ENCODE data around the gene COG1. TPM values are rescaled to one million over a fixed set of nuclear protein-coding genes. Genes with fewer than 3 reads are reported as not detected.

The COG1 gene
- total and polyA plus RNA-seq, 9 of the 15 experiments (the other 6 are each of a cell fraction or from before 2014, with no cell fraction given), result 9.5 to 26.8 (median 12.9) TPM

DNA sequence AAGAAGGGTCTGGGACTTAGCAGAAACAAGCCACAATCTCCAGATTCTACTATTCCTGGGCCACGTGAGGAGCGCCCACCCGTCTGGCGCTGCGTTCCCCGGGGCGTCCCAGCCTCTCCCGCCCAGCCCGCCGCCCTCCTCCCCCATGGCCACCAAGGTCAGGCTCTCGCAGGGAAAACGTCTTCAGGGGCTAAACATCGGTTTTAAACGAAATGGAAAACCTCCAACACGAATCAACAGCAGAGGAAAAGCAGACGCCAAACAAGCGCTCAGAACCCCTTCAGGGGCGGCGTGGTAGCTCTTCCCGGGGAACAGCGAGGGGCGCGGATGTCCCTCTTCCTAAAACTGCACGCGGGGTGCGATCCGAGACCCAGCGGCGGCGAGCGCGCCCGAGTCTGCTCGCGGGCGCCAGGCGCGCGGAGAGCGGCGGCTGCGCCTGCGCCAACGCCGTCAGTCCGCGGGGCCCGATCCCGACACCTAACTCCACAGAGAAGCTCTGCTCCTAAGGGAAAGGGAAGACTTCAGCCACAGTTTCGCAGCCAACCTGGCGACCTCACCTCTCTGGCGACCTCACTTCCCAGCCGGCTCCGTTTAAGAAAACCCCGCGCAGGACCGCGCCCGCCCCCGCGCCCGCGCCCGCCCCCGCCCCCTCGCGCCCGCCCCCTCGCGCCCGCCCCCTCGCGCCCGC is 505 bp upstream of the COG1 start (continued):
- TF ChIP-seq ZBTB40 (IDR thresholded peaks at IDR 0.05) (no peak), ZBTB40 (CRISPR knock-in tag; IDR thresholded peaks at IDR 0.05) (no peak), PHF20 (IDR thresholded peaks at IDR 0.05; ENCODE audit: partially characterized antibody) (no peak), PML (IDR thresholded peaks at IDR 0.05; ENCODE audit: low read length) (no peak), CREM (IDR thresholded peaks at IDR 0.05; ENCODE audit: low read depth) (peak; percentile 22; the same call in 1 of the 2 replicates), PCBP1 (IDR thresholded peaks at IDR 0.05; ENCODE audit: low read depth, low read length, poor library complexity, severe bottlenecking) (peak; percentile 23), RBFOX2 (IDR thresholded peaks at IDR 0.05; ENCODE audit: low read depth, low read length) (peak; percentile 94), GTF2A2 (tag; IDR thresholded peaks at IDR 0.05) (no peak), CCNT2 (IDR thresholded peaks at IDR 0.05; ENCODE audit: borderline replicate concordance, extremely low read depth, insufficient read length, low read depth, low read length) (peak; percentile 62), SMARCE1 (IDR thresholded peaks at IDR 0.05) (no peak), DNMT1 (IDR thresholded peaks at IDR 0.05) (no peak), ZBTB9 (CRISPR knock-in tag; IDR thresholded peaks at IDR 0.05) (no peak), SNIP1 (IDR thresholded peaks at IDR 0.05; ENCODE audit: low read depth) (no peak), ZNF197 (CRISPR knock-in tag; IDR thresholded peaks at IDR 0.05; ENCODE audit: low read depth) (no peak), KAT7 (CRISPR knock-in tag; IDR thresholded peaks at IDR 0.05; ENCODE audit: borderline replicate concordance) (no peak)
- TF ChIP-seq, protein P1, sequence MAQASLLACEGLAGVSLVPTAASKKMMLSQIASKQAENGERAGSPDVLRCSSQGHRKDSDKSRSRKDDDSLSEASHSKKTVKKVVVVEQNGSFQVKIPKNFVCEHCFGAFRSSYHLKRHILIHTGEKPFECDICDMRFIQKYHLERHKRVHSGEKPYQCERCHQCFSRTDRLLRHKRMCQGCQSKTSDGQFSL (CRISPR knock-in tag; IDR thresholded peaks at IDR 0.05), result no peak
- TF ChIP-seq, protein P1 (tag; IDR thresholded peaks at IDR 0.05), result no peak

Measured in K562 (cell line).